ENCODE data around the gene MEIS3.

DNA sequence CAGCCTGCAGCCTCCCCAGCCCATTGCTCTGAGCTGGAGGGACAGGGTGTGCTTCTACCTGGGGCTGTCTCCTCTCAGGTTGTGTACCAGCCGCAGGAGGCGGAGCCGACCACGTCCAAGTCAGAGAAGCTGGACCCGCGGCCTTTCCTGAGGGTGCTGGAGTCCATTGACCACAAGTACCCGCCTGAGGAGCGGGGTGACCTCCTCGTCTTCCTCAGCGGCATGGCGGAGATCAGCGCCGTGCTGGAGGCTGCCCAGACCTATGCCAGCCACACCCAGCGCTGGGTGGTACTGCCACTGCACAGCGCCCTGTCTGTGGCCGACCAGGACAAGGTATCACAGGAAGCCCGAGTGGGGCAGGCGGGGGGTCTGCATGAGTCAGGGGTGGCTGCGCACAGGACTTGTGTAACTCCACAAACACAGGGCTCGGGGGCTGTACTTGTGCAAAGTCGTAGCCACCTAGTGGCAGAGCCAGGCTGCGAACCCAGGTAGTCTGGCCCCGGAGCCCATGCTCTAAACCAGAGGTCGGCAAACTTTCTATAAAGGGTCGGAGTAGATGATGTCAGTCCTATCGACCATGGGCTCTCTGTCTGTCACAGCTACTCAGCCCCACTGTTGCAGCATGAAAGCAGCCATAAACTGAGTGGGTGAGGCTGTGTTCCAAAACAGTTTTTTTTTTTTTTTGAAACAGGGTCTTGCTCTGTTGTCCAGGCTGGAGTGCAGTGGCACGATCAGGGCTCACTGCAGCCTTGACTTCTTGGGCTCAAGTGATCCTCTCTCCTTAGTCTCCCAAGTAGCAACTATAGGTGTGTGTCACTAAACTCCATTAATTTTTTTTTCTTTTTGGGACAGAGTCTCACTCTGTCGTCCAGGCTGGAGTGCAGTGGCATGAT, 61.3 kb downstream of the MEIS3 start:
- TF ChIP-seq, protein P1, sequence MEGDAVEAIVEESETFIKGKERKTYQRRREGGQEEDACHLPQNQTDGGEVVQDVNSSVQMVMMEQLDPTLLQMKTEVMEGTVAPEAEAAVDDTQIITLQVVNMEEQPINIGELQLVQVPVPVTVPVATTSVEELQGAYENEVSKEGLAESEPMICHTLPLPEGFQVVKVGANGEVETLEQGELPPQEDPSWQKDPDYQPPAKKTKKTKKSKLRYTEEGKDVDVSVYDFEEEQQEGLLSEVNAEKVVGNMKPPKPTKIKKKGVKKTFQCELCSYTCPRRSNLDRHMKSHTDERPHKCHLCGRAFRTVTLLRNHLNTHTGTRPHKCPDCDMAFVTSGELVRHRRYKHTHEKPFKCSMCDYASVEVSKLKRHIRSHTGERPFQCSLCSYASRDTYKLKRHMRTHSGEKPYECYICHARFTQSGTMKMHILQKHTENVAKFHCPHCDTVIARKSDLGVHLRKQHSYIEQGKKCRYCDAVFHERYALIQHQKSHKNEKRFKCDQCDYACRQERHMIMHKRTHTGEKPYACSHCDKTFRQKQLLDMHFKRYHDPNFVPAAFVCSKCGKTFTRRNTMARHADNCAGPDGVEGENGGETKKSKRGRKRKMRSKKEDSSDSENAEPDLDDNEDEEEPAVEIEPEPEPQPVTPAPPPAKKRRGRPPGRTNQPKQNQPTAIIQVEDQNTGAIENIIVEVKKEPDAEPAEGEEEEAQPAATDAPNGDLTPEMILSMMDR (conservative IDR thresholded peaks at IDR 0.05; ENCODE audit: low read depth, low read length): peak; percentile 31; the same call in 1 of the 2 replicates
- TF ChIP-seq EZH2 (IDR thresholded peaks at IDR 0.05; ENCODE audit: borderline replicate concordance, low read depth, low read length, poor library complexity, severe bottlenecking): no peak

Data from A673 (cell line).